K562 (cell line): ENCODE data around the gene KIF5C.

ENCODE experiments used
- CBFA2T3 ChIP-seq: fragments of 450-650 bp; IDR thresholded peaks from 2 replicates; pipeline ENCODE4 v1.6.1; 2017
- CBX2 ChIP-seq: fragments of 200-600 bp; sonication (generic); IDR thresholded peaks from one replicate; pipeline ENCODE4 v1.6.1; 2012; ENCODE audit warnings: mild to moderate bottlenecking, low read length, inconsistent platforms; ENCODE audit not compliant: insufficient read depth, poor library complexity, severe bottlenecking
- CEBPB ChIP-seq: fragments of 450-650 bp; IDR thresholded peaks from 2 replicates; pipeline ENCODE4 v1.6.1; 2016; ENCODE audit warnings: missing genetic modification characterization, missing compliant biosample characterization
- CTCF ChIP-seq, 3 experiments: IDR thresholded peaks in 2 of 3; conservative IDR thresholded peaks in 1 of 3; 2 replicates each; pipeline ENCODE4 v1.5.1; 2011 to 2012; ENCODE audit warnings: low read length in 3 of 3, mild to moderate bottlenecking in 3 of 3, control low read depth in 2 of 3, improper control_type of control experiment in 1 of 3, inconsistent platforms in 1 of 3, low read depth in 1 of 3, mixed read lengths in 1 of 3, moderate library complexity in 1 of 3; ENCODE audit not compliant: insufficient read depth in 2 of 3
- ELK1 ChIP-seq: sonication (generic); formaldehyde crosslinking; IDR thresholded peaks from 2 replicates; pipeline ENCODE4 v1.8.1; 2022; ENCODE audit warnings: missing genetic modification reagents
- FOS ChIP-seq: IDR thresholded peaks from 3 replicates; pipeline ENCODE4 v1.6.1; 2011; ENCODE audit not compliant: insufficient read length; ENCODE audit errors: extremely low read depth
- FOXA3 ChIP-seq, 2 experiments: fragments of 450-650 bp in 1 of 2; sonication (generic) in 1 of 2; formaldehyde crosslinking; IDR thresholded peaks in 1 of 2; conservative IDR thresholded peaks in 1 of 2; 2 replicates each; pipeline versions ENCODE4 v1.4.0 to v1.8.0; 2020 to 2022; ENCODE audit warnings: mild to moderate bottlenecking in 2 of 2, missing genetic modification reagents in 1 of 2
- FOXK2 ChIP-seq, 2 experiments: fragments of 450-650 bp; IDR thresholded peaks in 1 of 2; conservative IDR thresholded peaks in 1 of 2; 2 replicates each; pipeline ENCODE4 v1.6.1; 2016; ENCODE audit warnings: low read depth in 2 of 2, mild to moderate bottlenecking in 1 of 2
- MTA2 ChIP-seq: fragments of 450-650 bp; IDR thresholded peaks from 2 replicates; pipeline ENCODE4 v1.6.1; 2016; ENCODE audit warnings: low read depth
- MYC ChIP-seq, 2 experiments: fragments of 250-450 bp in 1 of 2; sonication (Bioruptor Pico) in 1 of 2; IDR thresholded peaks; 2 replicates each; pipeline versions ENCODE4 v1.5.1 to v1.6.1; 2012 to 2021; ENCODE audit warnings: low read depth in 2 of 2, borderline replicate concordance in 1 of 2, improper control_type of control experiment in 1 of 2, low read length in 1 of 2, mild to moderate bottlenecking in 1 of 2, moderate library complexity in 1 of 2
- NFIC ChIP-seq: fragments of 450-650 bp; IDR thresholded peaks from 2 replicates; pipeline ENCODE4 v1.6.1; 2017; ENCODE audit warnings: mild to moderate bottlenecking, inconsistent platforms
- SMAD2 ChIP-seq: fragments of 150-350 bp; IDR thresholded peaks from 2 replicates; pipeline ENCODE4 v1.6.1; 2014; ENCODE audit warnings: low read depth, mild to moderate bottlenecking, low read length
- TBP ChIP-seq: optimal IDR thresholded peaks from 2 replicates; pipeline ENCODE3; 2011; ENCODE audit warnings: low read depth, low read length, improper control_type of control experiment
- ZNF639 ChIP-seq, 2 experiments: fragments of 200-800 bp in 1 of 2; sonication (Bioruptor generic) in 1 of 2; sonication (generic) in 1 of 2; formaldehyde crosslinking in 1 of 2; IDR thresholded peaks in 1 of 2; conservative IDR thresholded peaks in 1 of 2; 2 replicates each; pipeline versions ENCODE4 v1.5.0 to v1.6.1; 2016 to 2020; ENCODE audit warnings: missing compliant biosample characterization in 1 of 2, missing genetic modification characterization in 1 of 2, missing genetic modification reagents in 1 of 2

- TF ChIP-seq CTCF (IDR thresholded peaks at IDR 0.05 in 2 of 3, conservative IDR thresholded peaks at IDR 0.05 in 1 of 3; ENCODE audit: insufficient read depth in 2 of 3, low read depth in 1 of 3, low read length in 3 of 3), result no peak
- TF ChIP-seq ZNF639 (CRISPR knock-in tag; conservative IDR thresholded peaks at IDR 0.05 in 1 of 2, IDR thresholded peaks at IDR 0.05 in 1 of 2), result no peak
- TF ChIP-seq TBP, result no peak
- TF ChIP-seq FOS, result no peak
- TF ChIP-seq MTA2, result no peak
- no peak for TF ChIP-seq CEBPB (tag)
- TF ChIP-seq ELK1 (CRISPR knock-in tag), result no peak
- no peak for TF ChIP-seq MYC (IDR thresholded peaks at IDR 0.05; ENCODE audit: low read depth, low read length)
- no peak for TF ChIP-seq MYC (CRISPR knock-in tag; IDR thresholded peaks at IDR 0.05; ENCODE audit: borderline replicate concordance, low read depth)
- no peak for TF ChIP-seq FOXK2 (conservative IDR thresholded peaks at IDR 0.05 in 1 of 2, IDR thresholded peaks at IDR 0.05 in 1 of 2; ENCODE audit: low read depth in 2 of 2)
- TF ChIP-seq CBX2, result no peak
- TF ChIP-seq SMAD2, result no peak
- no peak for TF ChIP-seq CBFA2T3
- no peak for TF ChIP-seq FOXA3 (CRISPR knock-in tag; conservative IDR thresholded peaks at IDR 0.05 in 1 of 2, IDR thresholded peaks at IDR 0.05 in 1 of 2)
- TF ChIP-seq NFIC, result no peak
Measured at GRCh38 chr2:149012545-149012944, 137.5 kb downstream of the KIF5C start.
